ENCODE measurements around the gene FRMD4B. TPM values are rescaled to one million over a fixed set of nuclear protein-coding genes. Genes with fewer than 3 reads are reported as not detected.

The FRMD4B gene
- polyA plus RNA-seq, 5 donors = 52.6 to 80.2 (median 73.4) TPM

- DNase-seq = no peak
These were observed 22.0 kb upstream of the FRMD4B start for GRCh38 chr3:69407908-69408307.

GRCh38 chr3:69406163-69406562, 20.3 kb upstream of the FRMD4B start:
- peak; percentile 71 to 75 for DNase-seq

GRCh38 chr3:69405067-69405466, 19.2 kb upstream of the FRMD4B start:
- no peak for DNase-seq

- DNase-seq = peak; percentile 55 to 56
These were observed 17.6 kb upstream of the FRMD4B start for GRCh38 chr3:69403454-69403853.

- DNase-seq = no peak
These were observed 14.8 kb upstream of the FRMD4B start for GRCh38 chr3:69400683-69401082.

- no peak for DNase-seq
These were observed 7.0 kb upstream of the FRMD4B start for GRCh38 chr3:69392850-69393249.

- no peak for DNase-seq
These were observed 6.5 kb upstream of the FRMD4B start for GRCh38 chr3:69392415-69392814.

GRCh38 chr3:69391554-69391953, 5.7 kb upstream of the FRMD4B start:
- DNase-seq = no peak

GRCh38 chr3:69390771-69391170, 4.9 kb upstream of the FRMD4B start:
- no peak for DNase-seq

GRCh38 chr3:69389520-69390248, 3.8 kb upstream of the FRMD4B start:
- DNase-seq = no peak

GRCh38 chr3:69388241-69388640, 2.4 kb upstream of the FRMD4B start:
- DNase-seq = no peak

GRCh38 chr3:69386556-69387385, 883 bp upstream of the FRMD4B start:
- no peak for DNase-seq

GRCh38 chr3:69385123-69385722, 665 bp downstream of the FRMD4B start:
- no peak for DNase-seq

GRCh38 chr3:69384326-69384725, 1.6 kb downstream of the FRMD4B start:
- DNase-seq = peak in 1 of 2 donors; percentile 62

GRCh38 chr3:69379661-69380060, 6.2 kb downstream of the FRMD4B start:
- no peak for DNase-seq

- no peak for DNase-seq
These were observed 7.6 kb downstream of the FRMD4B start for GRCh38 chr3:69378112-69378802.

GRCh38 chr3:69377262-69377661, 8.6 kb downstream of the FRMD4B start:
- DNase-seq = no peak

GRCh38 chr3:69376731-69377130, 9.2 kb downstream of the FRMD4B start:
- DNase-seq = no peak

GRCh38 chr3:69371816-69372215, 14.1 kb downstream of the FRMD4B start:
- DNase-seq = no peak

GRCh38 chr3:69370901-69371301, 15.0 kb downstream of the FRMD4B start:
- no peak for DNase-seq

- DNase-seq = no peak
These were observed 15.6 kb downstream of the FRMD4B start for GRCh38 chr3:69370156-69370883.
